Peyer's patch (tissue), 4 donors: Measurements from ENCODE around the gene COX4I1. TPM values are rescaled to one million over a fixed set of nuclear protein-coding genes. Genes with fewer than 3 reads are reported as not detected.
A peak's percentile ranks its signal among the peaks of the same experiment; 100 is the strongest.

Source experiments
- DNase-seq, 3 donors: peaks; one replicate each; pipeline ENCODE4 v3.0.0-alpha.2; 2017 to 2019
- H3K27ac ChIP-seq, 4 donors: fragments of 200-600 bp; sonication (generic); one replicate each; pipeline ENCODE4 v1.5.1; 2016 to 2019
- H3K27me3 ChIP-seq, 2 donors: fragments of 200-600 bp; sonication (generic); one replicate each; pipeline ENCODE4 v1.5.1; 2019
- H3K36me3 ChIP-seq, 3 donors: fragments of 200-600 bp; sonication (generic); one replicate each; pipeline ENCODE4 v1.5.1; 2016 to 2019
- H3K4me1 ChIP-seq, 4 donors: fragments of 200-600 bp; sonication (generic); one replicate each; pipeline ENCODE4 v1.5.1; 2016 to 2019
- H3K4me3 ChIP-seq, 4 donors: fragments of 200-600 bp; sonication (generic); 1 replicate in 3 of 4; 2 replicates in 1 of 4; pipeline ENCODE4 v1.5.1; 2016 to 2019; ENCODE audit warnings: mild to moderate bottlenecking in 1 of 4
- H3K9me3 ChIP-seq, 4 donors: fragments of 200-600 bp; sonication (generic); one replicate each; pipeline ENCODE4 v1.5.1; 2016 to 2019; ENCODE audit warnings: mild to moderate bottlenecking in 1 of 4
- POLR2A ChIP-seq, 2 donors: fragments of 450-650 bp; IDR thresholded peaks; one replicate each; pipeline ENCODE4 v1.5.1; 2017; ENCODE audit warnings: antibody characterized with exemption in 2 of 2, mild to moderate bottlenecking in 2 of 2, moderate library complexity in 2 of 2
- total RNA-seq, 4 donors: library from RNA; depleted of rRNA; stranded (reverse); fragments of >200 nt; gene quantifications; one replicate each; pipeline ENCODE4 v1.1.0, GENCODE V29; 2016
- TF ChIP-seq, protein P1 (sequence below), 6 experiments: fragments of 450-650 bp in 4 of 6; fragments of 200-600 bp in 2 of 6; sonication (generic) in 1 of 6; IDR thresholded peaks; one replicate each; pipeline ENCODE4 v1.5.1; 2017 to 2019; ENCODE audit warnings: antibody characterized with exemption in 6 of 6, mild to moderate bottlenecking in 3 of 6, moderate library complexity in 1 of 6

Gene COX4I1
- total RNA-seq, 4 donors from 2014 or later: 377 to 758 (median 713) TPM

DNA sequence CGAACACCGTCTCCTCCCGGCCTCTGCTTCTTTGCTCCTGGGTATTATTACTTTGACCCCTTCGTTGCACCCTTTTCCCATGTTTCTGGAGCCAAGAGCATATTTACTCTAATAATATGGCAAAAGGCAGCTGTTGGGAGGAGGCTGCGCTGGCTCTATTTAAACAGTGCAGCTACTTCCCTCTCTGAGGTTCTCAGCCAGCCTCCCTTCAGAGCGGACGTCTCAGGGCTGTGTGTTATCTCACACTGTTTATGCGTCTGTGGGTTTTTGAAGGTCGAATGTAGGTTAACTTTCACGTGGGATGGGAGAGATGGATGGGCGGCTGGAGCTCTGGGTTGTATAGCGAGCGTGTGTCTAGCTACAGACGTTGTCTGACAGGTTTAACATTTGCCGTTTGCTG, 45.3 kb downstream of the COX4I1 start:
- H3K9me3 ChIP-seq: no peaks in the 10 kb centered on the region
- no peaks in the 10 kb centered on the region for H3K36me3 ChIP-seq
- H3K27me3 ChIP-seq: no peaks in the 10 kb centered on the region
- no peak for DNase-seq
- H3K27ac ChIP-seq: no peak overlapping the region
- H3K4me1 ChIP-seq: peaks cover 0 to 18% (median 0%) of the 10 kb centered on the region in 4 donors
- no peak overlapping the region for H3K4me3 ChIP-seq
- TF ChIP-seq POLR2A (IDR thresholded peaks at IDR 0.05): no peak
- TF ChIP-seq, protein P1, sequence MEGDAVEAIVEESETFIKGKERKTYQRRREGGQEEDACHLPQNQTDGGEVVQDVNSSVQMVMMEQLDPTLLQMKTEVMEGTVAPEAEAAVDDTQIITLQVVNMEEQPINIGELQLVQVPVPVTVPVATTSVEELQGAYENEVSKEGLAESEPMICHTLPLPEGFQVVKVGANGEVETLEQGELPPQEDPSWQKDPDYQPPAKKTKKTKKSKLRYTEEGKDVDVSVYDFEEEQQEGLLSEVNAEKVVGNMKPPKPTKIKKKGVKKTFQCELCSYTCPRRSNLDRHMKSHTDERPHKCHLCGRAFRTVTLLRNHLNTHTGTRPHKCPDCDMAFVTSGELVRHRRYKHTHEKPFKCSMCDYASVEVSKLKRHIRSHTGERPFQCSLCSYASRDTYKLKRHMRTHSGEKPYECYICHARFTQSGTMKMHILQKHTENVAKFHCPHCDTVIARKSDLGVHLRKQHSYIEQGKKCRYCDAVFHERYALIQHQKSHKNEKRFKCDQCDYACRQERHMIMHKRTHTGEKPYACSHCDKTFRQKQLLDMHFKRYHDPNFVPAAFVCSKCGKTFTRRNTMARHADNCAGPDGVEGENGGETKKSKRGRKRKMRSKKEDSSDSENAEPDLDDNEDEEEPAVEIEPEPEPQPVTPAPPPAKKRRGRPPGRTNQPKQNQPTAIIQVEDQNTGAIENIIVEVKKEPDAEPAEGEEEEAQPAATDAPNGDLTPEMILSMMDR (IDR thresholded peaks at IDR 0.05): no peak

DNA sequence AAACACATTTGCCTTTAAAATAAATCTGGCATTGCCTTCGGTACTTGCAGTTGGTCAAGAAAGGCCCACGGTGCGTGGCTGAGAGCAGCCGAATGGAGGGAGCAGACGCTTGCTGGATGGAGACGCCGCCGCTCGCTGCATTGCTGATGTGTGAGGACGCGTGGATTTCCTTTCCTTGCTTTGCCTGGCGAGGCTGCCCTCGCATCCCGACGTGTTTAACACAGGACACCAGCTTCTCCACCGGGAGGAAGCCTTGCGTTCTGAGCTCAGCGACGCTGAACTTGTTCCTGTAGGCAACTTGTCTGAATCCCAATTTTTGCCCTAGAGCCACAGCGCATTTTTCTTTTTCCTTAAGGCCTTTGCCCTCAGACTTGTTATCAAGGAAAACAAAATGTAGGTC, 45.8 kb downstream of the COX4I1 start:
- no peaks in the 10 kb centered on the region for H3K9me3 ChIP-seq
- H3K4me3 ChIP-seq: no peak overlapping the region
- no peaks in the 10 kb centered on the region for H3K36me3 ChIP-seq
- peaks cover 0 to 18% (median 0%) of the 10 kb centered on the region in 4 donors for H3K4me1 ChIP-seq
- no peak overlapping the region for H3K27ac ChIP-seq
- DNase-seq: no peak
- no peaks in the 10 kb centered on the region for H3K27me3 ChIP-seq
- TF ChIP-seq POLR2A (IDR thresholded peaks at IDR 0.05): no peak
- TF ChIP-seq, protein P1 (IDR thresholded peaks at IDR 0.05): no peak

DNA sequence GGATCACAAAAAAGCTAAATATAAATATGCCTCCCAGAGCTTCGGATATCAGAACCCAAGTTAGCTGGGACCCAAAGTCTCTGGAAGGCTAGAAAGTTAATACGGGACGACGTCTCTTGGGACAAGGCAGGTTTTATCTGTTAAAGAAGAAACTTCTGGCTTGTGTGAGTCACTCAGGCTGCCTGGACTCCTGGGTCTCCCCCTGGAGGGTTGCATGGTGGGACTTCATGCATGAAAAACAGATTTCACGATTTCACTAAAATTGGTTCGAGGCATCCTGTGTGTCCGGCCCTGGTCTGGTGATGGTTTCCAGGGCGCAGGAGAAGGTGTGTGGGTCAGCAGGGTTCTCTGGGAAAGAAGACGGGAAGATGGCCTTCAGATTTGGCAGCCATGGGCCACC, 47.0 kb downstream of the COX4I1 start:
- no peak overlapping the region for H3K27ac ChIP-seq
- no peak for TF ChIP-seq POLR2A (IDR thresholded peaks at IDR 0.05)
- TF ChIP-seq, protein P1 (IDR thresholded peaks at IDR 0.05): no peak
- H3K36me3 ChIP-seq: no peaks in the 10 kb centered on the region
- H3K4me3 ChIP-seq: no peak overlapping the region
- H3K4me1 ChIP-seq: peaks cover 0 to 18% (median 0%) of the 10 kb centered on the region in 4 donors
- no peaks in the 10 kb centered on the region for H3K9me3 ChIP-seq
- DNase-seq: no peak
- H3K27me3 ChIP-seq: no peaks in the 10 kb centered on the region

DNA sequence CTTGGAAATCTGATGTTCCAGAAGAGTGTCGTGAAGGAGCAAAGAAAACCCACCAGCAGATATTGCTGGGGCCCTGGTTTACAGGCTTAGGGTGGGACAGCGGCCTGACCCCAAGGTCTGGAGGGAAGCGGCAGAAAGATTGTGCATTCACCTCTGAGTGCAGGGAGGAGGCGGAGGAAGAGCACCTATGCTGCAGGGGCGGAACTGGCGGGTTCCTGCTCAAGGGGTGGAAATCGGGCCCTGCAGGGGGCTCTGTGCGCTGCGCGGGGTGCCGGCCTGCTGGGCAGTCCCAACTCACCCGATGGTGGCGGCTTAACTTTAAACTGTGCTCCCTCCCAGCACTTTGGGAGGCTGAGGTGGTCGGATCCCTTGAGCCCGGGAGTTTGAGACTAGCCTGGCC, 47.5 kb downstream of the COX4I1 start:
- H3K27me3 ChIP-seq: no peaks in the 10 kb centered on the region
- no peak for DNase-seq
- H3K36me3 ChIP-seq: no peaks in the 10 kb centered on the region
- TF ChIP-seq, protein P1 (IDR thresholded peaks at IDR 0.05): no peak
- TF ChIP-seq POLR2A (IDR thresholded peaks at IDR 0.05): no peak
- peaks cover 0 to 18% (median 0%) of the 10 kb centered on the region in 4 donors for H3K4me1 ChIP-seq
- H3K9me3 ChIP-seq: no peaks in the 10 kb centered on the region
- H3K4me3 ChIP-seq: no peak overlapping the region
- H3K27ac ChIP-seq: no peak overlapping the region

DNA sequence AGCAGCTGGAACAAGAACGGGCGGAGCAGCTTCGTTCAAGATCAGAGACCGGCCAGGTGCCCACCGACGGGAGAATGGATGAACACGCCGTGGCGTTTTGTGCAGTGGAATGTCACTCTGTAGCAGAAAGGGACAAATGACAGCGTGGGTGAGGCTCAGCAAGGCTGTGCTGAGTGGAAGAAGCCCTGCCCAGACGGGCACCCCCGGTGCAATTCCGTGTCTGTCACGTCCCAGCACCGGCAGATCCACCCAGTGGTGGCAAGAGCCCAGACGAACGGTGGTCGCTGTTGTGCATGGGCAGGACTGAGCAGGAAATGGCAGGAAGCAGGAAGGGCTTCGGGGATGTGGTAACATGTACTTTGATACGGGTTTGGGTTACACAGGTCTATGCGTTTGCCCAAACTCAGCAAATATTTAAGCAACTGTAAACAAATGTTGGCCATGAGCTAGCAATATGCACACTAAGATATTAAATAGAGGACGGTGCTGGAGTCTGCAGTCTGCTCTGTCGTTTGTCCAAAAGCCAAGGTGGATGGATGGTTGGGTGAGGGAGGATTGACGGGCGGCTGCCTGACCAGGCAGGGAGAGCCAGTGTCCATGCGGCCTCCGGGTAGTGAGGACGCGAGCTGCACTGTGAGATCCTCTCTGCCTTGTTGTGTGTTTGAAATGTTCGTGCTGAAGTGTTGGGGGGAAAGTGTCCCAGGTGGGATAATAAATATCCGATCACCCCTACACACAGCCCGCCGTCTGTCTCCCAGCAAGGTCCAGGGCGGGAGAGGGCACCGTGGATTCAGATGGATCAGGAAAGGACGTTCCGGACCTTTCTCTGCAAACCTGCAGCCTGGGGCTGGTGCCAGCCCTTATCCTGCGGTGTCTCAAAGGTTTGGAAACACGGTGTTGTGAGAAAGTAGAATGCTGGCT, 48.4 kb downstream of the COX4I1 start:
- no peaks in the 10 kb centered on the region for H3K36me3 ChIP-seq
- H3K4me1 ChIP-seq: peaks cover 0 to 18% (median 0%) of the 10 kb centered on the region in 4 donors
- H3K4me3 ChIP-seq: peak overlapping the region in 2 of 4 donors; percentile 14 to 41
- no peaks in the 10 kb centered on the region for H3K9me3 ChIP-seq
- no peak overlapping the region for H3K27ac ChIP-seq
- peak in 1 of 3 donors; percentile 36 for DNase-seq
- TF ChIP-seq, protein P1 (IDR thresholded peaks at IDR 0.05): no peak
- no peak for TF ChIP-seq POLR2A (IDR thresholded peaks at IDR 0.05)
- no peaks in the 10 kb centered on the region for H3K27me3 ChIP-seq
